K562 (cell line): ENCODE measurements around the gene LAMA3.

Experiments used
- ARHGAP35 ChIP-seq: fragments of 450-650 bp; IDR thresholded peaks from 2 replicates; pipeline ENCODE4 v1.6.1; 2018; ENCODE audit not compliant: partially characterized antibody
- ATF3 ChIP-seq, 2 experiments: fragments of 450-650 bp in 1 of 2; sonication (generic) in 1 of 2; formaldehyde crosslinking in 1 of 2; IDR thresholded peaks in 1 of 2; conservative IDR thresholded peaks in 1 of 2; 2 replicates each; pipeline versions ENCODE4 v1.6.1 to v1.8.1; 2016 to 2023; ENCODE audit warnings: mild to moderate bottlenecking in 2 of 2, moderate library complexity in 2 of 2, inconsistent platforms in 1 of 2, missing genetic modification reagents in 1 of 2
- HDAC1 ChIP-seq, 2 experiments: fragments of 450-650 bp; IDR thresholded peaks; 2 replicates each; pipeline ENCODE4 v1.6.1; 2016 to 2017; ENCODE audit warnings: inconsistent platforms in 1 of 2, mild to moderate bottlenecking in 1 of 2, moderate library complexity in 1 of 2
- IRF9 ChIP-seq: fragments of 450-650 bp; IDR thresholded peaks from 2 replicates; pipeline ENCODE4 v1.6.1; 2016; ENCODE audit warnings: missing biosample characterization, missing genetic modification characterization
- KLF13 ChIP-seq: fragments of 450-650 bp; IDR thresholded peaks from 2 replicates; pipeline ENCODE4 v1.6.1; 2016; ENCODE audit warnings: missing genetic modification characterization, low read depth, mild to moderate bottlenecking, missing compliant biosample characterization, moderate library complexity, borderline replicate concordance
- POLR2A ChIP-seq: fragments of 450-650 bp; conservative IDR thresholded peaks from 2 replicates; pipeline ENCODE4 v1.6.1; 2016
- ZNF311 ChIP-seq: fragments of 250-450 bp; sonication (Bioruptor Pico); IDR thresholded peaks from 2 replicates; pipeline ENCODE4 v1.4.0; 2020; ENCODE audit warnings: mild to moderate bottlenecking, moderate library complexity
- ZNF408 ChIP-seq: fragments of 250-450 bp; sonication (Bioruptor Pico); IDR thresholded peaks from 2 replicates; pipeline ENCODE4 v1.4.0; 2020; ENCODE audit warnings: low read depth, mild to moderate bottlenecking, moderate library complexity
- ZNF639 ChIP-seq, 2 experiments: fragments of 200-800 bp in 1 of 2; sonication (Bioruptor generic) in 1 of 2; sonication (generic) in 1 of 2; formaldehyde crosslinking in 1 of 2; IDR thresholded peaks in 1 of 2; conservative IDR thresholded peaks in 1 of 2; 2 replicates each; pipeline versions ENCODE4 v1.5.0 to v1.6.1; 2016 to 2020; ENCODE audit warnings: missing compliant biosample characterization in 1 of 2, missing genetic modification characterization in 1 of 2, missing genetic modification reagents in 1 of 2
- TF ChIP-seq, protein P1 (sequence below): fragments of 450-650 bp; IDR thresholded peaks from 2 replicates; pipeline ENCODE4 v1.6.1; 2016; ENCODE audit warnings: low read depth
- TF ChIP-seq, protein P2 (sequence below): sonication (generic); formaldehyde crosslinking; IDR thresholded peaks from 2 replicates; pipeline ENCODE4 v1.9.0; 2022; ENCODE audit warnings: mild to moderate bottlenecking, missing genetic modification reagents

- no peak for TF ChIP-seq ZNF408 (CRISPR knock-in tag)
- TF ChIP-seq, protein P1, sequence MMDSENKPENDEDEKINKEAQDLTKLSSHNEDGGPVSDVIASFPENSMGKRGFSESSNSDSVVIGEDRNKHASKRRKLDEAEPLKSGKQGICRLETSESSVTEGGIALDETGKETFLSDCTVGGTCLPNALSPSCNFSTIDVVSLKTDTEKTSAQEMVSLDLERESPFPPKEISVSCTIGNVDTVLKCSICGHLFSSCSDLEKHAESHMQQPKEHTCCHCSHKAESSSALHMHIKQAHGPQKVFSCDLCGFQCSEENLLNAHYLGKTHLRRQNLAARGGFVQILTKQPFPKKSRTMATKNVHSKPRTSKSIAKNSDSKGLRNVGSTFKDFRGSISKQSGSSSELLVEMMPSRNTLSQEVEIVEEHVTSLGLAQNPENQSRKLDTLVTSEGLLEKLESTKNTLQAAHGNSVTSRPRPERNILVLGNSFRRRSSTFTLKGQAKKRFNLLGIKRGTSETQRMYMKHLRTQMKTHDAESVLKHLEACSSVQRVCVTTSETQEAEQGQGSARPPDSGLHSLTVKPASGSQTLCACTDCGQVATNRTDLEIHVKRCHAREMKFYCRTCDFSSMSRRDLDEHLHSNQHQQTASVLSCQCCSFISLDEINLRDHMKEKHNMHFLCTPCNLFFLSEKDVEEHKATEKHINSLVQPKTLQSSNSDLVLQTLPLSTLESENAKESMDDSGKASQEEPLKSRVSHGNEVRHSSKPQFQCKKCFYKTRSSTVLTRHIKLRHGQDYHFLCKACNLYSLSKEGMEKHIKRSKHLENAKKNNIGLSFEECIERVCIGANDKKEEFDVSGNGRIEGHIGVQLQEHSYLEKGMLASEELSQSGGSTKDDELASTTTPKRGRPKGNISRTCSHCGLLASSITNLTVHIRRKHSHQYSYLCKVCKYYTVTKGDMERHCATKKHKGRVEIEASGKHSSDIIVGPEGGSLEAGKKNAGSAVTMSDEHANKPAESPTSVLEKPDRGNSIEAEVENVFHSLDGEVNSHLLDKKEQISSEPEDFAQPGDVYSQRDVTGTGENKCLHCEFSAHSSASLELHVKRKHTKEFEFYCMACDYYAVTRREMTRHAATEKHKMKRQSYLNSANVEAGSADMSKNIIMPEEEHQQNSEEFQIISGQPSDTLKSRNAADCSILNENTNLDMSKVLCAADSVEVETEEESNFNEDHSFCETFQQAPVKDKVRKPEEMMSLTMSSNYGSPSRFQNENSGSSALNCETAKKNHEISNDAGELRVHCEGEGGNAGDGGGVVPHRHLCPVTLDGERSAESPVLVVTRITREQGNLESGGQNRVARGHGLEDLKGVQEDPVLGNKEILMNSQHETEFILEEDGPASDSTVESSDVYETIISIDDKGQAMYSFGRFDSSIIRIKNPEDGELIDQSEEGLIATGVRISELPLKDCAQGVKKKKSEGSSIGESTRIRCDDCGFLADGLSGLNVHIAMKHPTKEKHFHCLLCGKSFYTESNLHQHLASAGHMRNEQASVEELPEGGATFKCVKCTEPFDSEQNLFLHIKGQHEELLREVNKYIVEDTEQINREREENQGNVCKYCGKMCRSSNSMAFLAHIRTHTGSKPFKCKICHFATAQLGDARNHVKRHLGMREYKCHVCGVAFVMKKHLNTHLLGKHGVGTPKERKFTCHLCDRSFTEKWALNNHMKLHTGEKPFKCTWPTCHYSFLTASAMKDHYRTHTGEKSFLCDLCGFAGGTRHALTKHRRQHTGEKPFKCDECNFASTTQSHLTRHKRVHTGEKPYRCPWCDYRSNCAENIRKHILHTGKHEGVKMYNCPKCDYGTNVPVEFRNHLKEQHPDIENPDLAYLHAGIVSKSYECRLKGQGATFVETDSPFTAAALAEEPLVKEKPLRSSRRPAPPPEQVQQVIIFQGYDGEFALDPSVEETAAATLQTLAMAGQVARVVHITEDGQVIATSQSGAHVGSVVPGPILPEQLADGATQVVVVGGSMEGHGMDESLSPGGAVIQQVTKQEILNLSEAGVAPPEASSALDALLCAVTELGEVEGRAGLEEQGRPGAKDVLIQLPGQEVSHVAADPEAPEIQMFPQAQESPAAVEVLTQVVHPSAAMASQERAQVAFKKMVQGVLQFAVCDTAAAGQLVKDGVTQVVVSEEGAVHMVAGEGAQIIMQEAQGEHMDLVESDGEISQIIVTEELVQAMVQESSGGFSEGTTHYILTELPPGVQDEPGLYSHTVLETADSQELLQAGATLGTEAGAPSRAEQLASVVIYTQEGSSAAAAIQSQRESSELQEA, result no peak
- TF ChIP-seq KLF13 (tag), result no peak
- no peak for TF ChIP-seq HDAC1 (IDR thresholded peaks at IDR 0.05)
- TF ChIP-seq POLR2A, result no peak
- TF ChIP-seq ZNF311 (CRISPR knock-in tag), result no peak
- TF ChIP-seq IRF9, result no peak
- no peak for TF ChIP-seq ARHGAP35
- TF ChIP-seq, protein P2, sequence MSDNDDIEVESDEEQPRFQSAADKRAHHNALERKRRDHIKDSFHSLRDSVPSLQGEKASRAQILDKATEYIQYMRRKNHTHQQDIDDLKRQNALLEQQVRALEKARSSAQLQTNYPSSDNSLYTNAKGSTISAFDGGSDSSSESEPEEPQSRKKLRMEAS (CRISPR knock-in tag), result no peak
- no peak for TF ChIP-seq ATF3 (IDR thresholded peaks at IDR 0.05)
- no peak for TF ChIP-seq ATF3 (CRISPR knock-in tag; conservative IDR thresholded peaks at IDR 0.05)
- TF ChIP-seq ZNF639 (CRISPR knock-in tag; conservative IDR thresholded peaks at IDR 0.05 in 1 of 2, IDR thresholded peaks at IDR 0.05 in 1 of 2), result no peak
Observed at GRCh38 chr18:23852236-23853045, 163.2 kb downstream of the LAMA3 start.
